ENCODE results near the gene MOB2.

Gene MOB2

DNA sequence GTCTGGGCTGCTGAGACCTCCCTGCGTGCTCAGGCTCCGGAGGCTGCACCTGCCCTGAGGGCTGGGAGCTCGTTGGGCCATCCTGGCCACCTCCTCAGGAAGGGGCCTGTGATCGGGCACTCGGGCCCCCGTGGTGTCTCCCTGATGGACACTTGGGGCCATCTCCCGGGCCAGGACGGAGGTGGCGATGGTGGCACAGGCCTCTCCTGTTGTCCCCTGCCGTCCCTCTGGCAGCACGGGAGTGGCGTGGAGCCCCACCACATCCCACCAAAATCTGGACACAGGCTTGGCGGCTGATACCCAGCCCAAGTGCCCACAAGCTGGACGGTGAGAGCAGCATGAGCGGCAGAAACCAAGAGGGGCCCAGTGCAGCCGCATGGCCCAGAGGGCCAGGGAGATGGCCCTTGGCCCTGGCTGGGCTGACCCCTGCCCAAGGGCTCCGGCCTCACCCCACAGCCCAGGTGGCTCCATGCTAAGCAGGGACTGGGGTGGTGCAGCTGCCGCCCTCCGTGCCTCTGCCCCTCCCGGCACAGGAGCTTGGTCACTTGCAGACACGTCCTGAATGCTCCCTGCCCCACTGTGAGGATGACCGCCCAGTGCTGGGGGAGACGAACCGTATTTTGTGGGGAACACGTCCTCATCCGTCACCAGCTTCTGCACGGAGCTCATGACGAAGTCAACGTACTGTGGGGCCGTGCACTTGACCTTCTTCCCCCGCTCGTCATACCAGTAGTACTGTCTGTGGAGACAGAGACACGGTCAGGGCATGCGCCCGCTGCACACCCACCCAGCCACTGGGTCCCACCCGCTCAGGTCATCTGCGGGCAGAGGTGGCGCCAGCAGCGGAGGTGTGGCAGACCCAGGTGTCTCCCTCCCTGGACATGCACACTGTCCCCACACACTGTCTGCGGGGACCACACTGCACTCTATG, 15.6 kb downstream of the MOB2 start:
- no peak for DNase-seq (ENCODE audit: low read depth)

DNA sequence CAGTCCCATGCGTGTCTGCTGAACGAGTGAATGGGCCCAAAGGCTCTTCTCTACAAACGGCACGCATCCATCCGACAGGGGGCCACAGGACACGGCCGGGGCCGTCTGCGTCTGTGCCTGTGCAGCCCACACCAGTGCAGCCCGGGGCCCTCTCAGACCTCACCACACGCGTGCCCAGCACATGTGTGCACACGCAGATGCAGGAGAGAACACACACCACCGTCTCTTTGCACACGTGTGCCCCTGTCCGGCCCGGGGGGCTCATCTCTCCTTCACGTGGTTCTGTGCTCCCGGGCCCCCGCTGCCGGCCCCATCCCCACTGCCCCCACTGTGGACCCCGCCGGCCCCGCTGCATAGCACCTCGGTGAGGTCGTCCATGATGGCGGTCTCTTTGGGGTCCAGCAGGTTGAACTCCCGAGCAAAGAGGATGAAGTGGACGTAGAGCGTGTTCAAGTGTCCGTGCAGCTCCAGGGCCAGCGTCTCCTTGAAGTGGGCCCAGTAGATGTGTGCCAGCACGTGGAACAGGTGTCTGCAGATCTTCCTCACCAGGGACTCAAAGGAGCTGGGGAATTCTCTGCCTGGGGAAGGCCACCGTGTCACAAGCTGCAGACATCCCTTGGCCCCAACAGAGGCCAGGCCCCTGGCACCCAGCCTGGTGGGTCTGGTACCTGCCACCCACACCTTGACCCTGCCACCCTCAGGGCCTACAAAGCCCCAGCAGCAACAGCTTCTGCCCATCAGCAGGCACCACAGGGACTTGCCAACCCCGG, 16.5 kb downstream of the MOB2 start:
- DNase-seq (ENCODE audit: low read depth), result no peak

DNA sequence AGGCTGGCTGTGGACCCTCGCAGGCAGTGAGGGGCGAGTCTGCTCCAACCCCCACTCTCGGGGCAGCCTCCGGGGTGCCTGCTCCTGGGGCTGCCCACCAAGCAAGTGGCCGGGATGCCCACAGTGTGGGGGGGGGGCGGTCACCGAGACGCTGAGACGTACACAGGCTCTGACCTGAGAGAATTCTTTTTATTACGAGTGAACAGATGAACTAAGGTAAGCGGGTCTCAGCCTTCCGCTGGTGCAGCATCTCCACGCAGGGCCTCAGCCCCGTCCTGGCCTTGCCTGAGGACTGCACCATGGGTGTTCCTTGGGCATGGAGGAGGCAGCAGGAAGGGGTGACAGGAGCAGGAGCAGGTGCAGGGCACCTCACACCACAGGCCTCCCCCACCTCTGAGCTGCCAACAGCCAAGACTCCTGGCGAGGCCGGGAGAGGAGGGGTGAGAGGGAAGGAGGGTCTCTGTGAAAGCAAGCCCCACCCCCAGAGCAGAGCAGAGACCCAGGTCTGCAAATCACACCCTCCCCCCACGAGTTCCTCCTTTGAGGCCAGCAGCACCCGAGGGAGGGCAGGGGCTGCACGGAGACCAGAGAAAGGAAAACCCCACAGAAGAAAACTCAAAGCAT, 17.2 kb downstream of the MOB2 start:
- DNase-seq (ENCODE audit: low read depth), result no peak

DNA sequence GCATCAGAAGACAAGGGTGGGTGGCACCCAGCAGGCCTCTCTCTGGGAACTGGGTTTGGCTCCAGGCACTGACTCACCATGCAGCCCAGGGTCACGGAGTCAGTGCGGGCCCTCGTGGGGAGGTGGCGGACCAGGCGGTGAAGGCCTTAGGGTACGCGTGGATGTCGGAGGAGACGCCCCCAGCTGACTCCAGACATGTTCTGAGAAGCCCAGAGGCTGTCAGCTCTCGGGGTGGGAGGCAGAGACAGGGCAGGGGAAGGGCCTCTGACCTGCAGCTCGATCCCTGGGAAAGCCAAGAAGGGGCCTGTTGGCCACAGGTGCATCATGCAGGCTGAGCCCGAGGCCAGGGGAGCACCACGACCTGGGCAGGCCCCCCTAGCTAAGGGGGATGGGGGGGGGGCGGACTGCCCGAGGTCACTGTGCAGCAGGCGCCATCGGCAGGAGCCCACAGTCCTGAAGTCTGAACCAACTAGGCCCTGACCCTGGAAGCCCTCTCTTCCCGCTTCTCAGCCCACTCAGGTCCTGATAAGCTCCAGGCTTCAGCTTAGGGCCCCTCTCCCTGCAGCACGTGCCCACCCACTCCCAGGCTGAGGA, 18.0 kb downstream of the MOB2 start:
- no peak for DNase-seq (ENCODE audit: low read depth)

DNA sequence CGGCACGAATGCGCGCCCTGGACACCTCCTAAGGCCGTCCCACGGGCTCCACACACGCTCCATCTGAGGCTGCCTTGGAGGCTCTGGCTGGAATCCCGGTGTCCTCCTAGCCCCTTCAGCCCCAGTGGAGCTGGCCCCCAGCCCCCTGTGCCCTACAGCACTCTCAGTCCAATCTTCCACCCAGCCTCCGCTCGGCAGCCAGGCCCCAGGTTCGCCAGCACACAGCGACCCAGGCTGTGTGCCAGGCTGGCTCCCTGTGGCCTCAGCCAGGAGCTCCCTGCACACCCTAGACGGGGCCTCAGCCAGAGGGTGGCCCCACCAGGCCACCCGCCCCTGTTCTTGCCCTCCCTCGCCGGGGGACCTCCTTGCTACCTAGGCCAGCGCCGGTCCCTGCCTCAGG, 18.6 kb downstream of the MOB2 start:
- DNase-seq (ENCODE audit: low read depth), result no peak

DNA sequence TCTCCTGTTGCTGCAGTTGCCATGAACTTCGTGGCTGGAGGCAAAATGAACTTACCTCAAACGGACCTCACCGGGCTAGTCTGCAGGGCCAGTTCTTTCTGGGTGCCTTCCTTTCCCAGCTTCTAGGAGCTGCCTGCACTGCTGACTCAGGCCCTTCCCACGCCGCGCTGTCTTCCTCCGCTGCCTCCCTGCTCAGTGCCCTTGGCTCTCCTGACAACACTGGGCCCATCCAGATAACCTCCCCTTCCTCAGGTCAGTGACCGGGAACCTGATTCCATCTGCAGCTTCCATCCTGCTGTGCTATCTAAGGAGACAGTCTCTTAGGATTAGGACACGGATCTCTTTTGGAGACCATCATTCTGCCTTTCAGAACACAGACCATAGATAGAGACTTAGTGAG, 19.3 kb downstream of the MOB2 start:
- DNase-seq (ENCODE audit: low read depth), result no peak

DNA sequence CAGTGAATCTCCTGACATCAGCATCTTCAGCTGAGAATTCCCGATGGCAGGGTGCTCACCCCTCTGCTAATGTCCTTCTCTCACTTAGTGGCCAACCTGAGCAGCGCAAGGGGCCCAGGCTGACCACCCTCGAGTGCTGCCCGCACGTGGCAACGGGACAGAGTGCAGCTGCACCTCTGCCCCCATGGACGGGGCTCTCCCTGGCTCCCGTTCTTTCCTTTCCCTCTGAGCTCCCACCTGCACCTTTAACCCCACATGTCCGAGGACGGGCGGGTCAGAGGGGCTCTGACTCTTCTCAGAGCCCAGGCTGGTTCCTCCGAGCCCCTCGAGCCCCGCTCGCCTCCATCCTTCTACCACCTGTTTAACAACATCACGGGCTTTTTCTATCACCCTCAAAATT, 19.8 kb downstream of the MOB2 start:
- DNase-seq (ENCODE audit: low read depth), result no peak

DNA sequence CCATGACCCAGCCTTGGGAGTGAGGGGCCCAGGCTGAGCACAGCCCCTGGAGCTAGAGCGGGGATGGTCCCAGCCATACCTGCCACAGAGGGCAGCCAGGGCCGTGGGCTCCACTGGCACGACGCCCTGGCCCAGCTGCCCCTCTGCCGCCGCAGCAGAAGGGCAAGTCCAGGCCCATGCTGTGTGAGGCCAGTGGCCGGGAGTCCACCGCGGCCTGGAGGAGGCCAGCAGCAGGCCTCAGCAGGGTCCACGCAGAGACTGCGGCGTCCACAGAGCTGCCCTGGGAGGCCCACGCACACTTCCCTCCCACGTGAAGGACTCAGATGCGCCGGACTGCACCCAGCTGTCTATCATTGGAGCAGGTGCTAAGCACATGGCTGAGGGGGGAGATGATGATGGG, 23.5 kb downstream of the MOB2 start:
- no peak for DNase-seq (ENCODE audit: low read depth)

DNA sequence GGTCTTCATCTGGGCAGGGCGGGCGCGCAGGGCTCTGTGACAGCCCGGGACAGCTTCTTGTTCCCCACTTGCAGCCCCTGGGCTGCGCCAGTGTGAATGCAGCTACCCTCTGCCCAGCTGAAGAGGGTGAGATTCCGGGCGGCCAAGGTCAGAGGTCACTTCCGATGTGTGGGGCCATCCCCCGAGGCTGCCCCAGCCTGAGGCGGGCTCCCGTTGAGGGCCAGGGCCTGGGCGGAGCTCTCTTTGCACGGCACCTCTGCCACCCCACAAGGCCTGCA, 23.9 kb downstream of the MOB2 start:
- no peak for DNase-seq (ENCODE audit: low read depth)

DNA sequence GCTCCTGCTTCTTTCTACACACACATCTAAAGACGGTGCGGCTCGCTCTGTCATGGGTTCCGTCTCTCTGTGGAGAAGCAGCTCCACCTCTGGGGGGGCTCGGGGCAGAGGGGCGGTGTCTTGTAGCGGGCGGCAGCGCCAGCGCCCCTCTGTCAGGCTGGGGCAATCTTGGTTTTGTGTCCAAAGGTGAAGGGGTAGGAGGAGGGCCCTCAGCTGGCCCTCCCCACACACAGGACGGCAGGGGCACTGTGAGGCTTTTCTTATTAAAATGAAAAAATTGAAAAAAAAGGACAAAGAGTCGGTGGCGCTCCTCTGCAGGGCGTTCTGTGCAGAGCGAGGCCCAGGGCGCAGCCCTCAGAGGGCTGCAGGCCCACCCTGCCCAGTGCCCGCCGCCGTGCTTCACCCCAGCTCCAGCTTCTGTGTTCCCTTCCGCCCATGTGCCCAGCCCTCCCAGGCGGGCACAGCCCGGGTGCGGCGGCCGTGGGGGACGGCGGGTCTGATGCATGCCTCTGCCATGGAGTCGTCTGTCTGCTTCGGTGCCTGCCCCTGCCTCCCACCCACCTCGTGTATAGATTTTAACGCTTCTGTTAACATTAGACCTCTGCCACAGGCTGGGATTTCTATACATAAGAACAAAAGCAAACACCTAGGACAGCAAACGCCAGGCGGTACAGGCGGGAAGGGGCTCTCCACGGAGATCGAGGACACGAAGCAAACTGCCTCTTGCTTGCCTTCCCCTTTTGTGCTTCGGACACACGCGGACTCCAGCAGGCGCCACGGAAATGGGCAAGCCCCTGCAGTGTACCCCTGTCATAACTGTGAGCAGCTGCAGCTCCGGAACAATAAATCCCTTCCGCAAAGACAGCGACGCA, 24.5 kb downstream of the MOB2 start:
- no peak for DNase-seq (ENCODE audit: low read depth)

DNA sequence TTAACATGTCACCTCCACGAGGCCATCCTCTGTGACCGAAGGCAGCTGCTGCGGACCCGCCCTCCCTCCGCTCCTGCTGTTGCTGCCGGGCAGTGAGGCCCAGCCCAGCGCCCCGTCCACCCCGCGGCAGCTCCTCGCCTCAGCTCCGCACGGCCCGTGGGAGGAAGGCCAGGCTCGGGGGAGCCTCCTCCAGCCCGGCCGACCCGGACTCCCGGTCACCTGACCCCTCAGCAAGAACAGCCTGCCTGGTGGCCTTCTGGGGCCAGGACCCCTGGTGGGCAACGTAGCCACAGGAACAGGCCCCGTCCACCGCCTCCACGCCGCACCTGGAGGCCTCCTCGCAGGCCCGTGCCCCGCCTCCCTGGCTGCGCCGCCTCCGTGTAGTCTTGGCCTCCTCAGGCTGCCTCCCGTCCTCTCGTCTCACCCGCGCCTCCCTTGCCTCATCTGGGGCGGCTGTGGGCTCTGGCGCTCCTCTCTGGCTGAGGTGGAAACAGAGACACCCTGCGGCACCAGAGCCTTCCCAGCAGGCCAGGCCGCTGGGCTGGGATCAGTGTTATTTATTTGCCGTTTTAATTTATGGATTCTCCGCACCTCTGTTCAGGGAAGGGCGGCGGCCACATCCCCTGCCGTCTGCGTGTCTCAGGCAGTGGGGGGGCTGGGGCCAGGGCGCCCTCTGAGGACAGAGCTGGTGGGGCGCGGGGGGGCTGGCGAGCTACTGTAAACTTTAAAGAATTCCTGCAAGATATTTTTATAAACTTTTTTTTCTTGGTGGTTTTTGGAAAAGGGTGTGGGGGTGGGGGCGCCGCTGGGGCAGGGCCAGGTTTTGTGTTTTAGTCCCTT, 25.4 kb downstream of the MOB2 start:
- no peak for DNase-seq (ENCODE audit: low read depth)

DNA sequence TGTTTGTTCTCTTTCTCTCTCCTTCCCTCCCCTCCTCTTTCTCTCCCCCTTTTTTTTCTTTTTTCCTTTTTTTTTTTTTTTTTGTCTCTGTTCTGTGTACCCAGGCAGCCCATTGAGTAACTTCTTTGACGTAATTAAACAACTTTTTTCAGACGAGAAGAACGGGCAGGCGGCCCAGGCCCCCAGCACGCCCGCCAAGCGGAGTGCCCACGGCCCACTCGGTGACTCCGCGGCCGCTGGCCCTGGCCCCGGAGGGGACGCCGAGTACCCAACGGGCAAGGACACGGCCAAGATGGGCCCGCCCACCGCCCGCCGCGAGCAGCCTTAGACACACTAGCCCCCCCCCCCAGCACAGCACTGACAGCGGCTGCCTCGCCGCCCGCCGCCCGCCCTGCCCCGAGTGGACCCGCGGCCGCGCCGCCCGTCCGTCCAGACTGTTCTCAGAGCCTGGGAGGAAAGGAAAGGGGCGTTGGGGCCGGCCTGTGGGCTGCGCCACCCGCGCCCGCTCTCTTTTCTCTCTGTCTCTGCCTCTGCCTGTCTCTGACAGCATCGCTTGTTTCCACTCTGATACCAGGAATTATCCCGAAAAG, 26.1 kb downstream of the MOB2 start:
- DNase-seq (ENCODE audit: low read depth), result no peak

DNA sequence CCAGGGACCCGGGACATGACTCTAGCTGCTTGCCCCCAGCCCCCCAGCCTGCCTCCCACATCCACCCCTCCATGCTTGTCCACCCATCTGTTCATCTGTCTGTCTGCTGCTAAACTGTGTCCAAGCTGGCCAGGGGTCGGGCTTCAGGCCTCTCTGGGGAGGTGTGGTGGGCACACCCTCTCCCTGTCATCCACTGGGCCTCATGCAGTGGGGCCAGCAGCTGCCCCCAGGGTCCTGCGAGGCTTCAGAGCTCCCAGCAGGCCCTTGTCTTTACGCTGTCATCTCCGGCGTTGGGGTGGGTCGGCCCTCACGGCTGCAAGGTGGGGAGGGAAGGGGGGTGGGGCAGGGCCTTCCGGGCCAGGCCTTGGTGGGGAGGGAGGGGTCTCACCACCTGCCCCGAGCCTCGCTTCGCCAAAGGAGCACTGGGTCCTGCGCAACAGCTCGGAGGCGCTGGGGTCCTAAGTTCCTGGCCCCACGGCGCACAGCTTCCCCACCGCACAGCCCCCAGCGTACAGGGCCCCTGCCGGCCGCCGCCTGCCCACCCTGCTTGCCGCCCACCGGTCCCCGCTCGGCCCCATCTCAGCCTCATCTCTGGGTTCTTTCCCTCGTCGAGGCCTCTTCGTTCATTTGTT, 26.7 kb downstream of the MOB2 start:
- DNase-seq (ENCODE audit: low read depth), result no peak

DNA sequence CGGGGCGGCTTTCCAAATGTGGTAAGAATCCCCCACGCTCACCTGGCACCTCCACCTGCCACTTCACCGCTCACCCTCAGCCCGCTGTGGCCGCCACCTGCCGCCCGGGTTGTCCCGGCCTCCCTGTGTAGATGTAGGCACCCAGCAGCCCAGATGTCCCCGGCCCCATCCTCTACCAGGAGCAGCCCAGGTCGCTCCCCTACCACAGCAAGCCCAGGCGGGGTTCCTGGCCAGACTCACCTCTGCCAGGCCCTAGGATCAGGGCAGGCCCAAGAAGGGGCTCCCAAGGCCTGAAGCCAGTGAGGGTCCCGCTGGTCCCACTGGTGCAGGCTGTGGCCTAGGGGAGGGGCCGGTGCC, 27.4 kb downstream of the MOB2 start:
- no peak for DNase-seq (ENCODE audit: low read depth)

DNA sequence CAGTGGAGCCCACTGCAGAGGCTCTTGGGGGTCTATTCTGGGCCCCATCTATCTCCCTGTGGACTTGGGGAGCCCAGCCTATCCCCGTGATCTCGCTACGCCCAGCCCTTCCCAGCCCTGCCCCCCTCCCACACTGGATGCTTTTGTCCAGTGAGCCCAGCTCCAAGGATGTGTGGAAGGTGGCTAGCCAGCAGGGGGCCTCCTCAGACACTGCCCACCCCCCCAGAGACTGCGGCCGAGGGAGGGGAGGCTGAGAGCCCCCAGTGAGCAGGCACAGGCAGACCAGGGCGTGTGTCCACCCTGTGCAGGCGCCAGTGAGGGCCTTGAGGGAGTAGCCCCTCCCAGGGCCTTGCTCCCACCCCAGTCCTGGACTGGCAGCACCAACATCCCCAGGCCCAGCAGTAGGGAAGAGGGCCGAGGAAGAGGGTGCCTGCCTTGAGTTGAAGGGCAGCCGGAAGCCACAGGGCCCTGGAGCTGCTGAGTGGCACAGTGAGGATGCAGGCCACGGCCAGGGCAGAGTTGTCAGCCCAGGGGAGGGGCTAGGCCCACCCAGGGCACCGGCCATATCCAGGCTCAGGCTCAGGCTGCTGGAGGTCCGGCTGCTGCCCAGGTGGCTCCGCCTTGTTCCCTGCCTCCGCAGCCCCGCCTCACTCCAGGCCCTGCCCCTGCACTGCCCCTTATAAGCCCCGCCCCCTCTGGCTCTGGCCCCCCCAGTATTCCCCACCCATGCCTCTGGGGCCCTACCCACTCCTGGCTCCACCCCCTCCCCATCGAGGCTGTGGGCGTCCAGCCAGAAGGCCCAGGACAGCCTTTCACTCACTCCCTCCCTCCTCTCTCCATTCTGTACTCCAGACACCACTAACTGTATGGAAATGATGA, 28.0 kb downstream of the MOB2 start:
- no peak for DNase-seq (ENCODE audit: low read depth)

DNA sequence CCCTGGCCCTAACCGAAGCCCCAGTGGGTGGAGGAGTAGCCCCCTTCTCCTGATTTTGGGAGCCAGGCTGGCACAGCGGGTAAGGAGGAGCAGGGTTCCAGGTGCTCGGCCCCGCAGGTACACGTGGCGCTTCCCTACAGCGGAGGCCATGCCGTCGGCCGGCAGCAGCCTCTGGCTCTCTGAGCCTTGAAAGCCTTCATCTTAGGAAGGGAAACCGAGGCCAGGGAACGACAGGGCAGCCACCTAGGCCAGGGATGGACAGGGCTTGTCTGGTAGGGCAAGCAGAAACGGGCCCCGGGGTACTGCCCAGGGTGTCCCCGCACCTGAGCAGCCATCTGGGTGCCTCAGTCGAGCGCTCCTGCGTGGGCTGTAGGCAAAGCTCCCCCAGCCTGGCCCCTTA, 28.7 kb downstream of the MOB2 start:
- DNase-seq (ENCODE audit: low read depth), result no peak

DNA sequence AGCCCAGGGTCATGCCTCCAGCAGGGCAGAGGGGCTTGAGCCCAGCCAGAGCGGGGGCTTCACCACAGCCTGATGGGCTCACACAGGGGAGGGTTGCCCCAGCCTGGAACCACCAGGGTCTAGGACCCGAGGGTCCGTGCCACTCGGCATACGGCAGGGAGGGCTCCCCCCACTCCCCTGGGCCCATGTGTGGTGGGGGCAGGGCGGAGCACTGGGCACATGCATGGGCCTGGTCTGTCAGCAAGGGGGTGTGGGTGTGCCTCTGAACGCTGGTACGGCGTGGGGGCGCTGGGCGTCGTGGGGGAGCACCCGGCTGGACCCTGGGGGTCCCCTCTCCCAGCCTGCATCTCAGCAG, 29.3 kb downstream of the MOB2 start:
- no peak for DNase-seq (ENCODE audit: low read depth)

DNA sequence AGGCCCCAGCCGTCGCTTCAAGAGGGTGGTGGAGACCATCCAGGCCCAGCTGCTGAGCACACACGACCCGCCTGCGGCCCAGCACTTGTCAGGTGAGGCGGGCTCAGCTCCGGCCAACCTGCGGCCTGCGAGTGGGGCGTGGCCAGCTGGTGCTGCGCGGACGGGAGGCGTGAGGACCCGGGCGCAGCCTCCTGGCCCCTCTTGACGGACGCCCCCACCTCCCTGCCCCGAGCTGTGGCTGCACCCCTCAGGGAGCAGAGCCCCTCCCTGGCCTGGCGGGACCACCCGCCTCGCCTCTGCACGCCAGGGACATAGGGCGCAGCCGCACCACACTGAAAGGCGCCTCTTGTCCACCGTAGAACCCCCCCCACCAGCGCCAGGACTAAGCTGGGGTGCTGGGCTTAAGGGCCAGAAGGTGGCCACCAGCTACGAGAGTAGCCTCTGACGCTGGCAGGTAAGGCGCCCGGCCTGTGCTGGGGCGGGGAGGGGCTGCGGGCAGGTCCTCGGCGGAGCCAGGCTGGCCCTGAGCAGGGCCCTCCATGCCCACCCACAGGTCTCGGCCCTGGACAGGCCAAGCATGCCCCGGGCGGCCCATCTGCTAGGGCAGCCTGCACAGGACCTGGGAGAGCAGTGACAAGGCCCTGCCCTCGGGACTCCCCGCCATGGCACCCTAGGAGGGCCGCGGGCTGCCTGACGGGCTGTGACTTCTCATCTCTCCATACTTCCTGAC, 29.8 kb downstream of the MOB2 start:
- DNase-seq (ENCODE audit: low read depth), result no peak

DNA sequence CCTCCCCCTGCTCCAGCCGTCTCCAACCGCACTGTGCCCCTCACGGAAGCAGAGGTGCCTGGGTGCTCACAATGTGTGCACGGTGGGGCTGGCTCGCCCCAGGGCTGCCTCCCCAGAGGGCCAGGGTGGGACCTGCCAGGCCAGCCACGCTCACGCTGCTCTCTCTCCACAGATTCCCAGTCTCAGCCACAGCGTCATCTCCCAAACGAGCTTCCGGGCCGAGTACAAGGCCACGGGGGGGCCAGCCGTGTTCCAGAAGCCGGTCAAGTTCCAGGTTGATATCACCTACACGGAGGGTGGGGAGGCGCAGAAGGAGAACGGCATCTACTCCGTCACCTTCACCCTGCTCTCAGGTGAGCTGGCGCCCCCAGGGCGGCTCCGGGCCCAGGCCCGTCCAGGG, 30.4 kb downstream of the MOB2 start:
- DNase-seq (ENCODE audit: low read depth), result no peak
